ENCODE measurements around the gene DMWD.

DMWD gene

DNA sequence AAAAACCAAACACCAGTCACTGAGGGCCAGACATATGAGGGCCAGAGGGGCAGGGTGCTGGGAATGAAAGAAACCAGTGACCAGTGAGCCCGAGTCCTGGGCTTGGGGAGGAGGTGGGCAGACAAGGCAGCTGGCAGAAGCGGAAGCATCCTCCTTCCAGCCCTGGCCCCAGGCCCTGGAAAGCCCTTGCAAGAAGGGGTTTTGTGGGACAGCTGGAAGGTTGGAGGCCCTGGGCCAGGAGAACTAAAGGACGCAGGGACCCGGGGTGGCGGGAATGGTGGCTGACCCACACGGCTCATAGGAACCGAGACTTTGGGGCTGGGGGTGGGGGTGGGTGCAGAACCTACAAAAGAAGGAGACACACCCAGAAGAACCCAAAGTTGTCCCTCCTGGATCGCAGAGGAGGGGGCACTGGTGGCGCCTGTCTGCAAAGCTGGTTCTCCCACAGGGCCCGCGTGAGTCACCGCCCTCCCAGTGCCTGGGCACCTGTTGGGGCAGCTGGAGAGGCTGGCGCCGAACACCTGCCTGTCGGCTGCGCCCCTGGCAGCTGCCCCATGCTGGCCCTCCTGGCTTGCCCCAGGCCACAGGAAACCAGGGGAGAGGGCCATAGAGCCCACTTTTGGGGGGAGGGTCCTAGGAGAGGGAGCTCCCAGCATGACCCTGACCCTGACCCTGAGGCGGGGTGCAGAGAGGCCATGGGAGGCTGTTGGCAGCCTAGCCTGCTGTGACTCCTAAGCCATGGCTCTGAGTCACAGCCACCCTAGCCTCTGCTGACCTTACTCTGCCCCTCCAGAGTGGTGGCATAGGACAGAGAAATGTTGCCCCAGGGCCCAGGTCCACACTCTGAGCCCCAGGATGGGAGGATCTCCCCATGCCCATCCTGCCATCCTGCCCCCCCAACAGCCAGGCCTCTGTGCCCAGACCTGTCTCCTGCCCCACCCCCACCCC, 11.2 kb downstream of the DMWD start:
- WGBS (ENCODE audit: extremely low coverage, insufficient coverage, insufficient read length): no CpG with 5 or more reads among the region's 17 CpGs
- Histone ChIP-seq H3K14ac (ENCODE audit: low read length) (no peak overlapping the region), H3K36me3 (ENCODE audit: control insufficient read depth in 1 of 2, insufficient read depth in 2 of 2, low read length in 2 of 2) (peaks cover 40 to 44% of the 10 kb centered on the region in 2 experiments)

DNA sequence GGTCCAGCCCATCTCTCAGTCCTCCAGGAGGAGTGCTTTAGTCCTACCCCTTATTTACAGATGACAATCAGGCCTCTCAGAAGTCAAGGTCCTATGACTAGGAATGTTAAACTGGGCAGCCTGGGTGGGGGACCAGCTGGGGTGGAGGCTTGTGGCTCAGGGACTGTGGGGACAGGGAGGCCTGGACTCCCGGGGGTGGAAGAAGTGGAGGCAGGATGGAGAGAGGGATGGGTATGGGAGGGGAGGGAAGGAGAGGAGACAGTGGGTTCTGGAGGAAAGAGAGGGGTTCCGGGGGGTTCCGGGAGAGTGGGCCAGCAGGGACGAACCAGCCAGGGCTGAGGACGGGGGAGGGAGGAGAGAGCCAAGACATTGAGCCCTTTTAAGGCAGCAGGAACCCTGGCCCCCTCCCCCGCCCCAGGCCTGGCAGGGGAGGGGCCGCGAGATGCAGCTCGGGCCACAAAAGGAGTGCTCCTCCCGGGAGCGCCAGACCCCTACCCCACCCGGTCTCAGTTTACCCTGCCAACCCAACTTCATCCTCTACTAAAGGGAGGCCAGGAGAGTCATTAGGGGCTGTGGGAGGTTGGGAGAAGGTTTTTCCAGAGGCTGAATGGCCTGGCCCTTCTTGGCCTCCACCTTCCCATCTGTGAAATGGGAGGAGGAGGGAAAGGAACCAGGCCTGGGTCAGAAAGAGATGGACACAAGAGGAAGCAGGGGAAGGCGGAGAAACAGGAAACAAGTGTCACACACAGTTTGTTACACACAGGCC, 12.0 kb downstream of the DMWD start:
- WGBS (ENCODE audit: extremely low coverage, insufficient coverage, insufficient read length): no CpG with 5 or more reads among the region's 13 CpGs
- peaks cover 8% of the 10 kb centered on the region for H3K79me1 ChIP-seq (ENCODE audit: low read length)
- H3K18ac ChIP-seq (ENCODE audit: low read length): no peak overlapping the region
- H4K8ac ChIP-seq (ENCODE audit: low read depth, low read length): no peak overlapping the region
- no peaks in the 10 kb centered on the region for H3K9me3 ChIP-seq (ENCODE audit: insufficient read depth, low read depth, low read length)
- peaks cover 33 to 36% of the 10 kb centered on the region in 2 experiments for H3K36me3 ChIP-seq (ENCODE audit: control insufficient read depth in 1 of 2, insufficient read depth in 2 of 2, low read length in 2 of 2)
- no peak overlapping the region for H2AK5ac ChIP-seq (ENCODE audit: low read length)
- no peak for DNase-seq
- peaks cover 27 to 33% of the 10 kb centered on the region in 2 experiments for H3K4me1 ChIP-seq (ENCODE audit: control insufficient read depth in 1 of 2, insufficient read depth in 2 of 2, low read length in 2 of 2)
- no peak overlapping the region for H2BK5ac ChIP-seq (ENCODE audit: low read depth, low read length, poor library complexity)
- H3K79me2 ChIP-seq (ENCODE audit: control insufficient read depth, insufficient read depth, low read length, poor library complexity): no peaks in the 10 kb centered on the region
- no peak overlapping the region for H2BK120ac ChIP-seq (ENCODE audit: insufficient read depth, low read length, poor library complexity)
- H3K4me2 ChIP-seq (ENCODE audit: low read length): no peak overlapping the region
- no peak overlapping the region for H3K9ac ChIP-seq (ENCODE audit: low read length)
- H4K12ac ChIP-seq (ENCODE audit: low read depth, low read length): no peak overlapping the region
- no peak overlapping the region for H3K27ac ChIP-seq (ENCODE audit: low read depth, low read length)
- no peak overlapping the region for H3K4me3 ChIP-seq (ENCODE audit: low read depth, low read length)
- H3K23ac ChIP-seq (ENCODE audit: low read length): no peak overlapping the region
- no peak overlapping the region for H2BK12ac ChIP-seq (ENCODE audit: low read length)
- no peak overlapping the region for H3K14ac ChIP-seq (ENCODE audit: low read length)
- no peak overlapping the region for H3K4ac ChIP-seq (ENCODE audit: low read depth, low read length)
- H2AFZ ChIP-seq (ENCODE audit: insufficient read depth, low read length, poor library complexity): no peak overlapping the region
- no peaks in the 10 kb centered on the region for H3K27me3 ChIP-seq (ENCODE audit: insufficient read depth, low read length)
- no peak overlapping the region for H4K91ac ChIP-seq (ENCODE audit: low read depth, low read length)

More for the DNA sequence above, 11.2 kb downstream of the DMWD start:
- Histone ChIP-seq H3K27ac (ENCODE audit: low read depth, low read length) (no peak overlapping the region), H3K4ac (ENCODE audit: low read depth, low read length) (no peak overlapping the region), H3K23ac (ENCODE audit: low read length) (no peak overlapping the region), H2BK12ac (ENCODE audit: low read length) (no peak overlapping the region), H2BK5ac (ENCODE audit: low read depth, low read length, poor library complexity) (no peak overlapping the region), H3K9me3 (ENCODE audit: insufficient read depth, low read depth, low read length) (no peaks in the 10 kb centered on the region), H4K91ac (ENCODE audit: low read depth, low read length) (no peak overlapping the region), H4K12ac (ENCODE audit: low read depth, low read length) (no peak overlapping the region), H3K9ac (ENCODE audit: low read length) (no peak overlapping the region), H3K27me3 (ENCODE audit: insufficient read depth, low read length) (no peaks in the 10 kb centered on the region), H3K79me2 (ENCODE audit: control insufficient read depth, insufficient read depth, low read length, poor library complexity) (no peaks in the 10 kb centered on the region), H3K4me1 (ENCODE audit: control insufficient read depth in 1 of 2, insufficient read depth in 2 of 2, low read length in 2 of 2) (peaks cover 27 to 33% of the 10 kb centered on the region in 2 experiments), H3K4me2 (ENCODE audit: low read length) (no peak overlapping the region), H2BK120ac (ENCODE audit: insufficient read depth, low read length, poor library complexity) (no peak overlapping the region), H2AK5ac (ENCODE audit: low read length) (no peak overlapping the region), H3K4me3 (ENCODE audit: low read depth, low read length) (no peak overlapping the region), H3K18ac (ENCODE audit: low read length) (no peak overlapping the region), H2AFZ (ENCODE audit: insufficient read depth, low read length, poor library complexity) (no peak overlapping the region), H3K79me1 (ENCODE audit: low read length) (peaks cover 8% of the 10 kb centered on the region), H4K8ac (ENCODE audit: low read depth, low read length) (no peak overlapping the region)
- DNase-seq: peak in 1 of 2 donors; percentile 31

GRCh38 chr19:45780146-45780447, 12.5 kb downstream of the DMWD start:
- Histone ChIP-seq H4K8ac (ENCODE audit: low read depth, low read length) (no peak overlapping the region), H3K79me2 (ENCODE audit: control insufficient read depth, insufficient read depth, low read length, poor library complexity) (no peaks in the 10 kb centered on the region), H3K4ac (ENCODE audit: low read depth, low read length) (no peak overlapping the region), H3K9ac (ENCODE audit: low read length) (no peak overlapping the region), H3K79me1 (ENCODE audit: low read length) (peaks cover 8% of the 10 kb centered on the region), H3K14ac (ENCODE audit: low read length) (no peak overlapping the region), H3K4me2 (ENCODE audit: low read length) (no peak overlapping the region), H3K27ac (ENCODE audit: low read depth, low read length) (no peak overlapping the region), H3K27me3 (ENCODE audit: insufficient read depth, low read length) (no peaks in the 10 kb centered on the region), H3K18ac (ENCODE audit: low read length) (no peak overlapping the region), H2BK12ac (ENCODE audit: low read length) (no peak overlapping the region), H3K36me3 (ENCODE audit: control insufficient read depth in 1 of 2, insufficient read depth in 2 of 2, low read length in 2 of 2) (peaks cover 28 to 30% of the 10 kb centered on the region in 2 experiments), H2BK5ac (ENCODE audit: low read depth, low read length, poor library complexity) (no peak overlapping the region), H2BK120ac (ENCODE audit: insufficient read depth, low read length, poor library complexity) (no peak overlapping the region), H4K12ac (ENCODE audit: low read depth, low read length) (no peak overlapping the region), H4K91ac (ENCODE audit: low read depth, low read length) (no peak overlapping the region), H3K23ac (ENCODE audit: low read length) (no peak overlapping the region), H3K4me1 (ENCODE audit: control insufficient read depth in 1 of 2, insufficient read depth in 2 of 2, low read length in 2 of 2) (peaks cover 27 to 33% of the 10 kb centered on the region in 2 experiments), H3K9me3 (ENCODE audit: insufficient read depth, low read depth, low read length) (no peaks in the 10 kb centered on the region), H2AK5ac (ENCODE audit: low read length) (no peak overlapping the region), H3K4me3 (ENCODE audit: low read depth, low read length) (no peak overlapping the region), H2AFZ (ENCODE audit: insufficient read depth, low read length, poor library complexity) (no peak overlapping the region)
- DNase-seq: no peak
- WGBS (ENCODE audit: extremely low coverage, insufficient coverage, insufficient read length): no CpG with 5 or more reads among the region's 4 CpGs

DNA sequence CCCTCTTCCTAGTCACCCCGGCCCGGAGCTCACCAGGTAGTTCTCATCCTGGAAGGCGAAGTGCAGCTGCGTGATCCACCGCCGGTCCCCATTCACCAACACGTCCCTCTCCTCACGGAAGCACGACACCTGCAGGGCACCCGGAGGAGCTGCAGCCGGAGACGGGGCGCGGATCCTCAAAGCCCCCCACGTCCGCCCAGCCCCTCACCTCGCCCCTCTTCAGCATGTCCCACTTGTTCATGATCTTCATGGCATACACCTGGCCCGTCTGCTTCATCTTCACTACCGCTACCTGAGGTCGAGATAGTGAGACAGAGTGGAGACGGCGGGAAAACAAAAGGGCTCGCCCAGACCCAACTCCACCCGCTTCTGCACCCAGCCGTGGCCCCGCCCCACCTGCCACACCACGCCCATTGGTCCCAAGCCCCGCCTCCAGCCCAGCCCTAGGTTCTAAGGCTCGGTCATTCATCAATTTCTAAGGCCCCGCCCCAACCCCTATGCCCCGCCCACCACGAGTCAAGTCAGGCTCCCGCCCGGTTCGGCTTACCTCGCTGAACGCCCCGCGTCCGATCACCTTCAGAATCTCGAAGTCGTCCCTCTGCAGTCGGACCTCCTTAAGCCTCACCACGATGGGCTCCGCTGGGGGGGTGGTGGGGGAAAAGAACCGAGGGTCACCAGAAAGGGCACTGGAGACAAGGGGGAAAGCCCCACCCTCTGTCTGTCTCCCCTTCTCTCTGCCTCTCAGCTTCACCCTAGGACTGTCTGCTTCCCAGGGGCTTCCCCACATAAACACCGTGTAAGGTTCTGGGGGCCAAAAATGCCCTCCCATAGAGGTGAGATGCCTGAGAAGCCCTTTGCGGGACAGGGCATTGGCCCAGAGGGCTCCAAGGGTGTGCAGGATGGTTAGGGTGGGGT, 13.2 kb downstream of the DMWD start:
- H4K8ac ChIP-seq (ENCODE audit: low read depth, low read length): no peak overlapping the region
- H4K12ac ChIP-seq (ENCODE audit: low read depth, low read length): no peak overlapping the region
- no peak overlapping the region for H3K4me3 ChIP-seq (ENCODE audit: low read depth, low read length)
- no peaks in the 10 kb centered on the region for H3K27me3 ChIP-seq (ENCODE audit: insufficient read depth, low read length)
- H2AFZ ChIP-seq (ENCODE audit: insufficient read depth, low read length, poor library complexity): no peak overlapping the region
- H2BK12ac ChIP-seq (ENCODE audit: low read length): no peak overlapping the region
- no peak overlapping the region for H3K18ac ChIP-seq (ENCODE audit: low read length)
- peaks cover 22 to 29% of the 10 kb centered on the region in 2 experiments for H3K36me3 ChIP-seq (ENCODE audit: control insufficient read depth in 1 of 2, insufficient read depth in 2 of 2, low read length in 2 of 2)
- H2BK5ac ChIP-seq (ENCODE audit: low read depth, low read length, poor library complexity): no peak overlapping the region
- peaks cover 8% of the 10 kb centered on the region for H3K79me1 ChIP-seq (ENCODE audit: low read length)
- DNase-seq: peak; percentile 47 to 68
- no peaks in the 10 kb centered on the region for H3K9me3 ChIP-seq (ENCODE audit: insufficient read depth, low read depth, low read length)
- H4K91ac ChIP-seq (ENCODE audit: low read depth, low read length): no peak overlapping the region
- H2AK5ac ChIP-seq (ENCODE audit: low read length): no peak overlapping the region
- H3K79me2 ChIP-seq (ENCODE audit: control insufficient read depth, insufficient read depth, low read length, poor library complexity): no peaks in the 10 kb centered on the region
- H3K4me1 ChIP-seq (ENCODE audit: control insufficient read depth in 1 of 2, insufficient read depth in 2 of 2, low read length in 2 of 2): peaks cover 27 to 33% of the 10 kb centered on the region in 2 experiments
- no peak overlapping the region for H3K23ac ChIP-seq (ENCODE audit: low read length)
- H3K9ac ChIP-seq (ENCODE audit: low read length): no peak overlapping the region
- H3K4ac ChIP-seq (ENCODE audit: low read depth, low read length): no peak overlapping the region
- WGBS (ENCODE audit: extremely low coverage, insufficient coverage, insufficient read length): no CpG with 5 or more reads among the region's 48 CpGs
- no peak overlapping the region for H3K14ac ChIP-seq (ENCODE audit: low read length)
- no peak overlapping the region for H3K27ac ChIP-seq (ENCODE audit: low read depth, low read length)
- no peak overlapping the region for H2BK120ac ChIP-seq (ENCODE audit: insufficient read depth, low read length, poor library complexity)
- H3K4me2 ChIP-seq (ENCODE audit: low read length): peak overlapping the region; percentile 26

Data from trophoblast cell (in vitro differentiated cells and primary cell).